Measurements from ENCODE around the gene PRKAR2B.
"Not testable (repeated sequence)": the region's sequence is repeated elsewhere in the genome, so short reads cannot be mapped to it uniquely, and the experiment has no call there.

PRKAR2B gene

GRCh38 chr7:107123392-107123791 lies 78.9 kb downstream of the PRKAR2B start:
- DNase-seq: no peak

GRCh38 chr7:107125475-107125874 lies 81.0 kb downstream of the PRKAR2B start:
- DNase-seq: peak; percentile 98

- DNase-seq: no peak
Observed at GRCh38 chr7:107128217-107128616, 83.7 kb downstream of the PRKAR2B start.

GRCh38 chr7:107128748-107129147 lies 84.2 kb downstream of the PRKAR2B start:
- no peak for DNase-seq

- DNase-seq: no peak
Observed at GRCh38 chr7:107130487-107131220, 86.1 kb downstream of the PRKAR2B start.

- DNase-seq: no peak
Observed at GRCh38 chr7:107133396-107133795, 88.9 kb downstream of the PRKAR2B start.

GRCh38 chr7:107138696-107139420 lies 94.4 kb downstream of the PRKAR2B start:
- no peak for DNase-seq

GRCh38 chr7:107143875-107144274 lies 99.4 kb downstream of the PRKAR2B start:
- DNase-seq: not testable (repeated sequence)

- no peak for DNase-seq
Observed at GRCh38 chr7:107145067-107145838, 100.7 kb downstream of the PRKAR2B start.

GRCh38 chr7:107147464-107148393 lies 103.2 kb downstream of the PRKAR2B start:
- DNase-seq: peak; percentile 18

- DNase-seq: no peak
Observed at GRCh38 chr7:107148721-107149120, 104.2 kb downstream of the PRKAR2B start.

- DNase-seq: no peak
Observed at GRCh38 chr7:107149863-107150262, 105.4 kb downstream of the PRKAR2B start.

- DNase-seq: peak; percentile 84
Observed at GRCh38 chr7:107150375-107151073, 106.0 kb downstream of the PRKAR2B start.

GRCh38 chr7:107151538-107151937 lies 107.0 kb downstream of the PRKAR2B start:
- no peak for DNase-seq

- DNase-seq: no peak
Observed at GRCh38 chr7:107152011-107152410, 107.5 kb downstream of the PRKAR2B start.

- no peak for DNase-seq
Observed at GRCh38 chr7:107154826-107155225, 110.3 kb downstream of the PRKAR2B start.

GRCh38 chr7:107155726-107156125 lies 111.2 kb downstream of the PRKAR2B start:
- DNase-seq: not testable (repeated sequence)

GRCh38 chr7:107157091-107157490 lies 112.6 kb downstream of the PRKAR2B start:
- DNase-seq: no peak

- DNase-seq: no peak
Observed at GRCh38 chr7:107158028-107158427, 113.5 kb downstream of the PRKAR2B start.

- DNase-seq: no peak
Observed at GRCh38 chr7:107160389-107160788, 115.9 kb downstream of the PRKAR2B start.

- no peak for DNase-seq
Observed at GRCh38 chr7:107161415-107161814, 116.9 kb downstream of the PRKAR2B start.

- DNase-seq: no peak
Observed at GRCh38 chr7:107162475-107162874, 118.0 kb downstream of the PRKAR2B start.

Measured in NCI-H1092 treated with DMSO at 0.1 percent for 48 hours (cell line).